ENCODE data around the gene KCNB1. TPM values are rescaled to one million over a fixed set of nuclear protein-coding genes. Genes with fewer than 3 reads are reported as not detected.

KCNB1 gene
- total RNA-seq, 2 experiments from 2014 or later = not detected

DNA sequence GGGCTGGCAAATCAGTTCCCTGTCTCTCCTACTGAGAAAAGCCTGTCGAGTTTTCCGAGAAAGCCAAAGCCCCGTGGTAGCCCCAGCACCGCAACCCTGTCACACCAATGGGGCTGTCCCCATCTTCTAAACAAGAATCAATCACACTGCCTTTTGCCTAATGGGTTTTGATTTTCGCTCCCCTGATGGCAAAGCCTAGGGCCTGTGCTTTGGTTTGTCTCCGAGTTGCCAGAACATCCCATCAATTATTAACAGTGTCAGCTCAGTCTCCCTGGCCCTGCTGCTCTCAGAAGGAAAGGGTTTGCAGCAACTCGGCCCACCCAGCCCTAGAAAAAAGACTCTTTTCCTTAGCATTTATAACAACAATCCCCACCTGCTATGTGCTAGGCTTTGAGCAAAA, 4.2 kb downstream of the KCNB1 start:
- TF ChIP-seq, protein P1, sequence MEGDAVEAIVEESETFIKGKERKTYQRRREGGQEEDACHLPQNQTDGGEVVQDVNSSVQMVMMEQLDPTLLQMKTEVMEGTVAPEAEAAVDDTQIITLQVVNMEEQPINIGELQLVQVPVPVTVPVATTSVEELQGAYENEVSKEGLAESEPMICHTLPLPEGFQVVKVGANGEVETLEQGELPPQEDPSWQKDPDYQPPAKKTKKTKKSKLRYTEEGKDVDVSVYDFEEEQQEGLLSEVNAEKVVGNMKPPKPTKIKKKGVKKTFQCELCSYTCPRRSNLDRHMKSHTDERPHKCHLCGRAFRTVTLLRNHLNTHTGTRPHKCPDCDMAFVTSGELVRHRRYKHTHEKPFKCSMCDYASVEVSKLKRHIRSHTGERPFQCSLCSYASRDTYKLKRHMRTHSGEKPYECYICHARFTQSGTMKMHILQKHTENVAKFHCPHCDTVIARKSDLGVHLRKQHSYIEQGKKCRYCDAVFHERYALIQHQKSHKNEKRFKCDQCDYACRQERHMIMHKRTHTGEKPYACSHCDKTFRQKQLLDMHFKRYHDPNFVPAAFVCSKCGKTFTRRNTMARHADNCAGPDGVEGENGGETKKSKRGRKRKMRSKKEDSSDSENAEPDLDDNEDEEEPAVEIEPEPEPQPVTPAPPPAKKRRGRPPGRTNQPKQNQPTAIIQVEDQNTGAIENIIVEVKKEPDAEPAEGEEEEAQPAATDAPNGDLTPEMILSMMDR (IDR thresholded peaks at IDR 0.05) = no peak
- ATAC-seq (no peak), DNase-seq (no peak)
- CTCF ChIA-PET = no interaction called here
- intact Hi-C loops (cut with micrococcal nuclease) = no loop called here
- Mint-ChIP-seq H3K9me3 (no peaks in the 10 kb centered on the region), H3K4me3 (no peak overlapping the region), H3K36me3 (ENCODE audit: low read depth) (no peaks in the 10 kb centered on the region), H3K27ac (no peak overlapping the region), H3K4me1 (ENCODE audit: low read depth) (no peaks in the 10 kb centered on the region), H3K27me3 (peaks cover 36% of the 10 kb centered on the region)
- POLR2A ChIA-PET = no interaction called here

DNA sequence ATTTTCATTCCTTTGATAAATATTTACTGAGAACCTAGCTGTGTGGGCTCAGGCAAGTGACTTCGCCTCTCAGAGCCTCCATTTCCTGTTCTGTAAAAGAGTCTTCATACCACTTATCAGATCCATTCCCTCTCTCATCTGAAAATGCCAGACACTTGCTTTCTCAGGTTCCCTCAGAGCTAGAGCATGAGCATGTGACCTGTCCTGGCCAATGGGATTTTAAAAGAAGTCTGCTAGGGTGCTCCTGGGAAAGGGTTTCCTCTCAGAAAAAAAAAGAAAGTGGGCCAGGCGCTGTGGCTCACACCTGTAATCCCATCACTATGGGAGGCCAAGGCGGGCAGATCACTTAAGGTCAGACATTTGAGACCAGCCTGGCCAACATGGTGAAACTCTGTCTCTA, 5.3 kb downstream of the KCNB1 start:
- H3K9me3 Mint-ChIP-seq = no peaks in the 10 kb centered on the region
- peaks cover 36% of the 10 kb centered on the region for H3K27me3 Mint-ChIP-seq
- POLR2A ChIA-PET = no interaction called here
- intact Hi-C loops (cut with micrococcal nuclease) = no loop called here
- H3K4me1 Mint-ChIP-seq (ENCODE audit: low read depth) = no peaks in the 10 kb centered on the region
- CTCF ChIA-PET = interaction anchor here (0.8 to 1.0 kb wide), 2 partner anchors 63 to 93 kb away, joined by 3 read pairs; no protein-coding TSS in a partner anchor
- TF ChIP-seq, protein P1 (IDR thresholded peaks at IDR 0.05) = no peak
- H3K36me3 Mint-ChIP-seq (ENCODE audit: low read depth) = no peaks in the 10 kb centered on the region
- no peak overlapping the region for H3K27ac Mint-ChIP-seq
- H3K4me3 Mint-ChIP-seq = no peak overlapping the region
- no peak for ATAC-seq
- no peak for DNase-seq

GRCh38 chr20:49476016-49476355, 6.5 kb downstream of the KCNB1 start:
- CTCF ChIA-PET = interaction anchor here (0.8 to 1.0 kb wide), 3 partner anchors 8 to 92 kb away, joined by 3 to 4 read pairs (median 3); no protein-coding TSS in a partner anchor
- ATAC-seq = no peak
- H3K27me3 Mint-ChIP-seq = peaks cover 27% of the 10 kb centered on the region

GRCh38 chr20:49475292-49476015, 7.0 kb downstream of the KCNB1 start:
- Mint-ChIP-seq H3K4me3 (no peak overlapping the region), H3K36me3 (ENCODE audit: low read depth) (no peaks in the 10 kb centered on the region), H3K4me1 (ENCODE audit: low read depth) (no peaks in the 10 kb centered on the region), H3K27me3 (peaks cover 27% of the 10 kb centered on the region), H3K27ac (no peak overlapping the region), H3K9me3 (no peaks in the 10 kb centered on the region)
- TF ChIP-seq, protein P1 (IDR thresholded peaks at IDR 0.05) = no peak
- ATAC-seq = no peak
- ChIA-PET CTCF (interaction anchor here (0.8 to 1.6 kb wide), 4 partner anchors 9 to 92 kb away, joined by 3 to 5 read pairs (median 4); no protein-coding TSS in a partner anchor), POLR2A (interaction anchor here (0.9 kb wide), 1 partner anchor 10 kb away, joined by 3 read pairs; no protein-coding TSS in a partner anchor)
- DNase-seq = no peak
- intact Hi-C loops (cut with micrococcal nuclease) = no loop called here

More at GRCh38 chr20:49476016-49476355, 6.5 kb downstream of the KCNB1 start:
- POLR2A ChIA-PET = interaction anchor here (0.9 kb wide), 1 partner anchor 10 kb away, joined by 3 read pairs; no protein-coding TSS in a partner anchor
- no peaks in the 10 kb centered on the region for H3K9me3 Mint-ChIP-seq
- H3K4me3 Mint-ChIP-seq = no peak overlapping the region
- intact Hi-C loops (cut with micrococcal nuclease) = no loop called here
- TF ChIP-seq, protein P1 (IDR thresholded peaks at IDR 0.05) = no peak
- H3K4me1 Mint-ChIP-seq (ENCODE audit: low read depth) = no peaks in the 10 kb centered on the region
- DNase-seq = no peak
- H3K27ac Mint-ChIP-seq = no peak overlapping the region
- H3K36me3 Mint-ChIP-seq (ENCODE audit: low read depth) = no peaks in the 10 kb centered on the region

DNA sequence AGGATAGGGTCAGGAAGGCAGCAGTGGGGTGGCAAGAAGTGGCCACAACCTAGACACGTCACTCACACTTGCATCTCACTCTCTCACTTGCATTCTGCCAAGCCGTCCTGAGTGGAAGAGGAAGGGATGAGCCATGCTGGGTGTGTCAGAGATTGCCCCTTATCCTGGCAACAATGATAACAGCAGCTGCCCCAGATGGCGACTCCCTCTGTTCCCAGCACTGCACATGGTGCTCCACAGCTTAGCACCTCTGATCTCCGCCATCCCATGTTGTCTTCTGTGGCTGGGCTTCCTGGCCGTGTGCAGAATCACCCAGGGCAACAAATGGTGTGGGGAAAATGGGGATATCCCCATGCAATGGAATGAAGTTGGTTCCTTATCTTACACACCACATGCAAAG, 11.1 kb downstream of the KCNB1 start:
- H3K4me1 Mint-ChIP-seq (ENCODE audit: low read depth) = no peaks in the 10 kb centered on the region
- POLR2A ChIA-PET = no interaction called here
- DNase-seq (no peak), ATAC-seq (no peak)
- H3K36me3 Mint-ChIP-seq (ENCODE audit: low read depth) = no peaks in the 10 kb centered on the region
- CTCF ChIA-PET = interaction anchor here (2.8 kb wide), 1 partner anchor 13 kb away, joined by 10 read pairs; no protein-coding TSS in a partner anchor
- TF ChIP-seq, protein P1 (IDR thresholded peaks at IDR 0.05) = no peak
- no peaks in the 10 kb centered on the region for H3K9me3 Mint-ChIP-seq
- intact Hi-C loops (cut with micrococcal nuclease) = no loop called here
- H3K27me3 Mint-ChIP-seq = peaks cover 21% of the 10 kb centered on the region
- no peak overlapping the region for H3K4me3 Mint-ChIP-seq
- no peak overlapping the region for H3K27ac Mint-ChIP-seq

Measured in activated CD8-positive, alpha-beta T cell treated with anti-CD3 and anti-CD28 coated beads for 36 hours (primary cell).